Measurements from ENCODE around the gene ZNF423. TPM values are rescaled to one million over a fixed set of nuclear protein-coding genes. Genes with fewer than 3 reads are reported as not detected.
A peak's percentile ranks its signal among the peaks of the same experiment; 100 is the strongest.

The ZNF423 gene
- total and polyA plus RNA-seq, 4 donors = 1.1 to 14.8 (median 3.3) TPM

- 88 to 91% methylated on average over 11 to 14 of the region's 14 CpGs for WGBS, 2 donors
- Histone ChIP-seq H3K36me3 (ENCODE audit: control insufficient read depth in 4 of 4, insufficient read depth in 4 of 4, low read length in 4 of 4) (no peaks in the 10 kb centered on the region), H3K27ac (ENCODE audit: low read depth in 1 of 2, low read length in 1 of 2) (no peak overlapping the region), H3K4me3 (no peak overlapping the region), H3K4me1 (ENCODE audit: control insufficient read depth in 5 of 5, insufficient read depth in 5 of 5, low read length in 5 of 5) (peaks cover 0 to 56% (median 30%) of the 10 kb centered on the region in 5 donors), H3K9ac (ENCODE audit: insufficient read depth in 1 of 2, low read length in 2 of 2) (no peak overlapping the region), H3K9me3 (ENCODE audit: control insufficient read depth in 4 of 4, insufficient read depth in 3 of 4, low read length in 3 of 4) (peaks cover 0 to 2% (median 0%) of the 10 kb centered on the region in 4 donors), H3K27me3 (ENCODE audit: control insufficient read depth in 3 of 3, insufficient read depth in 3 of 3, low read length in 2 of 3) (no peaks in the 10 kb centered on the region)
- TF ChIP-seq CTCF (IDR thresholded peaks at IDR 0.05; ENCODE audit: control extremely low read depth, extremely low read depth) = no peak
- no peak for ATAC-seq (ENCODE audit: insufficient read depth, low FRiP score)
- peak; percentile 30 to 40 (median 37) for DNase-seq
Observed at GRCh38 chr16:49696414-49697101, 159.4 kb downstream of the ZNF423 start.

GRCh38 chr16:49695782-49696413 lies 160.0 kb downstream of the ZNF423 start:
- ATAC-seq (ENCODE audit: insufficient read depth, low FRiP score) (no peak), DNase-seq (no peak)
- Histone ChIP-seq H3K27ac (ENCODE audit: low read depth in 1 of 2, low read length in 1 of 2) (no peak overlapping the region), H3K9ac (ENCODE audit: insufficient read depth in 1 of 2, low read length in 2 of 2) (no peak overlapping the region), H3K4me3 (no peak overlapping the region), H3K27me3 (ENCODE audit: control insufficient read depth in 3 of 3, insufficient read depth in 3 of 3, low read length in 2 of 3) (no peaks in the 10 kb centered on the region), H3K36me3 (ENCODE audit: control insufficient read depth in 4 of 4, insufficient read depth in 4 of 4, low read length in 4 of 4) (no peaks in the 10 kb centered on the region), H3K4me1 (ENCODE audit: control insufficient read depth in 5 of 5, insufficient read depth in 5 of 5, low read length in 5 of 5) (peaks cover 0 to 49% (median 24%) of the 10 kb centered on the region in 5 donors), H3K9me3 (ENCODE audit: control insufficient read depth in 4 of 4, insufficient read depth in 3 of 4, low read length in 3 of 4) (peaks cover 0 to 2% (median 0%) of the 10 kb centered on the region in 4 donors)
- 91 to 95% methylated on average over 5 of the region's 5 CpGs for WGBS, 2 donors
- no peak for TF ChIP-seq CTCF (IDR thresholded peaks at IDR 0.05; ENCODE audit: control extremely low read depth, extremely low read depth)

GRCh38 chr16:49693445-49693844 lies 162.5 kb downstream of the ZNF423 start:
- H3K27ac ChIP-seq (ENCODE audit: low read depth in 1 of 2, low read length in 1 of 2) = no peak overlapping the region
- DNase-seq (no peak), ATAC-seq (ENCODE audit: insufficient read depth, low FRiP score) (no peak)
- WGBS, 2 donors = 81 to 89% methylated on average over 5 of the region's 5 CpGs
- TF ChIP-seq CTCF (IDR thresholded peaks at IDR 0.05; ENCODE audit: control extremely low read depth, extremely low read depth) = no peak
- peaks cover 0 to 26% (median 14%) of the 10 kb centered on the region in 5 donors for H3K4me1 ChIP-seq (ENCODE audit: control insufficient read depth in 5 of 5, insufficient read depth in 5 of 5, low read length in 5 of 5)
- no peaks in the 10 kb centered on the region for H3K27me3 ChIP-seq (ENCODE audit: control insufficient read depth in 3 of 3, insufficient read depth in 3 of 3, low read length in 2 of 3)
- no peak overlapping the region for H3K9ac ChIP-seq (ENCODE audit: insufficient read depth in 1 of 2, low read length in 2 of 2)
- H3K36me3 ChIP-seq (ENCODE audit: control insufficient read depth in 4 of 4, insufficient read depth in 4 of 4, low read length in 4 of 4) = no peaks in the 10 kb centered on the region
- H3K4me3 ChIP-seq = no peak overlapping the region
- peaks cover 0 to 2% (median 0%) of the 10 kb centered on the region in 4 donors for H3K9me3 ChIP-seq (ENCODE audit: control insufficient read depth in 4 of 4, insufficient read depth in 3 of 4, low read length in 3 of 4)

Measured in lung (tissue), 12 donors.